Activated CD8-positive, alpha-beta memory T cell treated with anti-CD3 and anti-CD28 coated beads, Interleukin-2, amount 50 U/mL, for 24 hours (primary cell): ENCODE data around the gene CAPN9.

Experiments used
- DNase-seq: peaks from one replicate; pipeline ENCODE4 v3.0.0-alpha.2; 2020; ENCODE audit errors: extremely low read depth

Gene CAPN9

GRCh38 chr1:230770317-230770716 lies 23.1 kb downstream of the CAPN9 start:
- no peak for DNase-seq

GRCh38 chr1:230771773-230772354 lies 24.7 kb downstream of the CAPN9 start:
- no peak for DNase-seq

GRCh38 chr1:230772457-230773395 lies 25.5 kb downstream of the CAPN9 start:
- no peak for DNase-seq

- DNase-seq = no peak
These were observed 26.3 kb downstream of the CAPN9 start for GRCh38 chr1:230773396-230774033.

GRCh38 chr1:230778916-230779590 lies 31.9 kb downstream of the CAPN9 start:
- DNase-seq = no peak

- no peak for DNase-seq
These were observed 33.9 kb downstream of the CAPN9 start for GRCh38 chr1:230781131-230781530.

GRCh38 chr1:230781594-230781993 lies 34.4 kb downstream of the CAPN9 start:
- DNase-seq = no peak

GRCh38 chr1:230784163-230784562 lies 37.0 kb downstream of the CAPN9 start:
- DNase-seq = no peak

- DNase-seq = no peak
These were observed 38.6 kb downstream of the CAPN9 start for GRCh38 chr1:230785636-230786384.

GRCh38 chr1:230786385-230786753 lies 39.2 kb downstream of the CAPN9 start:
- no peak for DNase-seq

- no peak for DNase-seq
These were observed 40.3 kb downstream of the CAPN9 start for GRCh38 chr1:230787471-230787870.

- no peak for DNase-seq
These were observed 41.5 kb downstream of the CAPN9 start for GRCh38 chr1:230788561-230789275.

- DNase-seq = no peak
These were observed 42.8 kb downstream of the CAPN9 start for GRCh38 chr1:230790026-230790425.

GRCh38 chr1:230791986-230792564 lies 44.9 kb downstream of the CAPN9 start:
- no peak for DNase-seq

- no peak for DNase-seq
These were observed 45.7 kb downstream of the CAPN9 start for GRCh38 chr1:230792691-230793462.

- DNase-seq = no peak
These were observed 46.2 kb downstream of the CAPN9 start for GRCh38 chr1:230793463-230793745.

GRCh38 chr1:230794431-230794830 lies 47.2 kb downstream of the CAPN9 start:
- DNase-seq = no peak

GRCh38 chr1:230794871-230795605 lies 47.9 kb downstream of the CAPN9 start:
- DNase-seq = no peak

GRCh38 chr1:230796626-230797025 lies 49.4 kb downstream of the CAPN9 start:
- DNase-seq = no peak
